Urinary bladder (tissue), 4 donors: ENCODE measurements around the gene PI4K2B. TPM values are rescaled to one million over a fixed set of nuclear protein-coding genes. Genes with fewer than 3 reads are reported as not detected.
A peak's percentile ranks its signal among the peaks of the same experiment; 100 is the strongest.
"Not testable (repeated sequence)": the region's sequence is repeated elsewhere in the genome, so short reads cannot be mapped to it uniquely, and the experiment has no call there.

Experiments used
- DNase-seq: peaks from one replicate; pipeline ENCODE4 v3.0.0-alpha.2; 2015; ENCODE audit errors: extremely low spot score
- H3K27ac ChIP-seq: one replicate; pipeline ENCODE4 v1.5.1; 2013; ENCODE audit warnings: low read depth, mild to moderate bottlenecking, moderate library complexity
- H3K36me3 ChIP-seq: one replicate; pipeline ENCODE4 v1.6.1; 2013; ENCODE audit warnings: mild to moderate bottlenecking, moderate library complexity; ENCODE audit not compliant: insufficient read depth
- H3K4me1 ChIP-seq: one replicate; pipeline ENCODE4 v1.6.1; 2013; ENCODE audit warnings: mild to moderate bottlenecking, moderate library complexity; ENCODE audit not compliant: insufficient read depth
- H3K4me3 ChIP-seq: one replicate; pipeline ENCODE4 v1.5.1; 2013; ENCODE audit warnings: low read depth, low read length
- WGBS: extraction: QIAGEN DNeasy Blood & Tissue Kit; methylation state at CpG from one replicate; pipeline ENCODE4 v1.1.7; 2013; 5-methylcytosine and 5-hydroxymethylcytosine counted together
- polyA plus RNA-seq: library from polyadenylated mRNA; stranded (reverse); fragments of 200-250 nt; gene quantifications from one replicate; pipeline ENCODE4 v1.2.3, GENCODE V29; 2013
- total RNA-seq: library from RNA; depleted of rRNA; stranded (reverse); fragments of >200 nt; gene quantifications from one replicate; pipeline ENCODE4 v1.2.3, GENCODE V29; 2014
- donor health status: healthy with polysubstance abuse.
- donor health status: healthy.

The PI4K2B gene
- 29.0 TPM for total RNA-seq
- 8.3 TPM for polyA plus RNA-seq

- Histone ChIP-seq H3K4me3 (peak within 1 kb of the TSS; percentile 95), H3K4me1 (peaks cover 1% of the 10 kb centered on the region), H3K27ac (peak within 1 kb of the TSS; percentile 99), H3K36me3 (no peaks in the 10 kb centered on the region)
- DNase-seq = peak; percentile 59
- WGBS = under 1% methylated on average over 72 of the region's 72 CpGs
Observed at GRCh38 chr4:25233737-25234389, at the start of gene PI4K2B. TSS of gene PI4K2B (plus strand) at chr4:25234033. CDS start at chr4:25234164, 131 bp downstream.

DNA sequence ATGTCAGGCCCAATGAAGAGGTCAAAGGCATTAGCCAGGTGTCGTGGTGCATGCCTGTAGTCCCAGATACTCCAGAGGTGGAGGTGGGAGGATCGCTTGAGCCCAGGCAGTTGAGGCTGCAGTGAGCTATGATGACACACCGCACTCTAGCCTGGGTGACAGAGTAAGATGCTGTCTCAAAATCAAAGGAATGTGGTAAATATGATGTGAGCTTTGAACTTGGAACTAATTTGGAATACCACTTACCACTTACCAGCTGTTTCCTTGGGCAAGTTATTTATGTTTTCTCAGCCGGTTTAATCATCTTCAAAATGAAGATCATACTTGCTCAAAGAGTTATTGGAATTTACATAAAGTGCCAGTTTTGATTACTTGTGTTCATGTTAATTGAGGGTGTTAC is 49.8 kb upstream of the PI4K2B start:
- no peak for DNase-seq

GRCh38 chr4:25190407-25190806 is 43.4 kb upstream of the PI4K2B start:
- no peaks in the 10 kb centered on the region for H3K4me1 ChIP-seq
- no peak overlapping the region for H3K4me3 ChIP-seq
- WGBS = 66% methylated on average over 2 of the region's 2 CpGs
- H3K36me3 ChIP-seq = no peaks in the 10 kb centered on the region
- DNase-seq = no peak
- no peak overlapping the region for H3K27ac ChIP-seq

More for the DNA sequence above, 49.8 kb upstream of the PI4K2B start:
- Histone ChIP-seq H3K4me1 (no peaks in the 10 kb centered on the region), H3K4me3 (no peak overlapping the region), H3K27ac (no peak overlapping the region), H3K36me3 (no peaks in the 10 kb centered on the region)
- WGBS = 83% methylated on average over 4 of the region's 4 CpGs

GRCh38 chr4:25198713-25199112 is 35.1 kb upstream of the PI4K2B start:
- Histone ChIP-seq H3K4me3 (no peak overlapping the region), H3K36me3 (no peaks in the 10 kb centered on the region), H3K4me1 (no peaks in the 10 kb centered on the region), H3K27ac (no peak overlapping the region)
- 100% methylated on average over 2 of the region's 2 CpGs for WGBS
- DNase-seq = no peak

DNA sequence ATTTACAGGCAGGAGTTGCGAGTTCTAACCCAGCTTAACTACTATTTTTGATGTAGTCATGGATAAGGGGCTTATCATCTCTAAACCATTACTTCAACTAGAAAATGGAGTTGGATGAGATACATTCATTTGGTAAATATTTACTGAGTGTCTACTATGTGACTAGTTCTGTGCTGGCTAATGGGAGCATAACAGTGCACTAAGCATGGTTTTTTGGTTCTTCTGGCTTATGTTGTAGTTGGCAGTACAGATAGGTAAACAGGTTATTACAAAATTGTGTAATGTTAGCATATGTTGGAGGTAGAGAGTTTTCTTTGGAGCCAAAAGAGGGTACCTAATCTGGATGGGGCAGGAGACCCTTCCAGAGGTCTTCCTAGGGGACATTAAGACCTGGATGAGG is 25.8 kb upstream of the PI4K2B start:
- no peak overlapping the region for H3K27ac ChIP-seq
- no peak for DNase-seq
- 90% methylated on average over 1 of the region's 1 CpG for WGBS
- no peak overlapping the region for H3K4me3 ChIP-seq
- no peaks in the 10 kb centered on the region for H3K4me1 ChIP-seq
- no peaks in the 10 kb centered on the region for H3K36me3 ChIP-seq

DNA sequence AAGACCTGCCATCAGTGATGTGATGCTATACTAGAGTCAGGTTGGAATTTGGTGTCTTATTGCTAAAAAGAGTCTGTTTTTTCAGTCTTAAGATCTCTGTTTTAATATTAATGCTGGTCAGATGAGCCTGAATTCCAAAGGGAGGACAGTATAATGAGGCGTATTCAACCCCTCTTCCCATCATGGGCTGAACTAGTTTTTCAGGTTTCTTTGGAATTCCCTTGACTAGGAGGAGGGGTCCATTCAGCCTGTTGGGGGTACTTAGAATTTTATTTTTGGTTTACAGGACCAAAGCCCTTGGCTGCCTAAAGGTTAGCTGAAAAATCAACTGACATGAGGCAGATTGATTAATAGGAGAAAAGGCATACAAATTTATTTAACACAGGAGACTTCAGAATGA is 24.1 kb upstream of the PI4K2B start:
- H3K36me3 ChIP-seq = no peaks in the 10 kb centered on the region
- DNase-seq = no peak
- no peaks in the 10 kb centered on the region for H3K4me1 ChIP-seq
- H3K4me3 ChIP-seq = no peak overlapping the region
- no peak overlapping the region for H3K27ac ChIP-seq
- WGBS = 83% methylated on average over 1 of the region's 1 CpG

DNA sequence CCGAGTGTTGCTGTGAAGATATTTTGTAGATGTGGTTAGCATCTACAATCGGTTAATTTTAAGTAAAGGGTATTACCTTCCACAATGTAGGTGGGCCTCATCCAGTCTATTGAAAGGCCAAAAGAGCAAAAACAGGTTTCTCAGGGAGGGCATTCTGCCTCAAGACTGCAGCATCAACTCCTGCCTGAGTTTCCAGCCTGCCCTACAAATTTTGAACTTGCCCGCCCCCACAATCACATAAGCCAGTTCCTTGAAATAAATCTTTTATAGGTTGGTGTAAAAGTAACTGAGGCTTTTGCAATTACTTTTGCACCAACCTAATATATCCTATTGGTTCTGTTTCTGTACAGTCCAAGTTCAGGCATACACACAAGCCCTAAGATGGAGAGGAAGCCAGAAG is 22.1 kb upstream of the PI4K2B start:
- Histone ChIP-seq H3K36me3 (no peaks in the 10 kb centered on the region), H3K27ac (no peak overlapping the region), H3K4me3 (no peak overlapping the region), H3K4me1 (no peaks in the 10 kb centered on the region)
- DNase-seq = no peak
- 96% methylated on average over 3 of the region's 3 CpGs for WGBS

GRCh38 chr4:25212822-25213221 is 21.0 kb upstream of the PI4K2B start:
- H3K27ac ChIP-seq = no peak overlapping the region
- H3K36me3 ChIP-seq = no peaks in the 10 kb centered on the region
- H3K4me1 ChIP-seq = no peaks in the 10 kb centered on the region
- no peak for DNase-seq
- WGBS = 93% methylated on average over 1 of the region's 1 CpG
- no peak overlapping the region for H3K4me3 ChIP-seq

DNA sequence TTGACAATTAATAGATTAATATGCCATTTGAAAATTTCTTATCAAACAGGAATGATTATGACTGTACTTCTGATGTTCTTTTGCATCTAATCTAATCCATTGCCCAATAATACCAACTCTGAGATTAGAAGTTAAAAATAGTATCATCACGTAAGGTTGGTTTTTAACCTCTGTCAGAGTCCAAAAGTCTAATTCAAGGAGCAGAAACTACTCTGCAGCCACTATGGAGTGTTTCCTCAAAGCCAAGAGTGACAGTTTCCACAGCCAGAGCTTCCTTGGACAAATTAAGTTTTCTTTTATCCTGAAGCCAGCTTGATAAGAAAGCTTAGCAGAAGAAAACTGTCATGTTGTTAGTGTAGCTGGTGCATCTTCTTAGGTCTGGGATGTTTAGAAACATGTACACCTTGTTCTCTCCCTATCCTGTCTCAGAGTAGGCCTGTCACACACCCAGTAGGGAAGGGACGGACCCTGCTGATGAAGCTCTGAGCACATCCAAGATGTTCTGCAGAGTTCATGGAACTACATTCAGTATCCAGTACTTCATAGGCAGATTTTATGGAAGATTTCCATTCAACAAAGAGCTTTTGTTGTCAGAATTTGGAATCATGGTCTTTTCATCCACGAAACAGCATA is 20.4 kb upstream of the PI4K2B start:
- no peaks in the 10 kb centered on the region for H3K36me3 ChIP-seq
- no peaks in the 10 kb centered on the region for H3K4me1 ChIP-seq
- no peak overlapping the region for H3K4me3 ChIP-seq
- H3K27ac ChIP-seq = no peak overlapping the region
- DNase-seq = no peak
- WGBS = 83% methylated on average over 3 of the region's 3 CpGs

- 92% methylated on average over 1 of the region's 1 CpG for WGBS
- H3K4me3 ChIP-seq, H3K4me1 ChIP-seq, H3K36me3 ChIP-seq, DNase-seq, H3K27ac ChIP-seq: not testable (repeated sequence)
Observed at GRCh38 chr4:25214750-25215149, 19.1 kb upstream of the PI4K2B start.

- H3K27ac ChIP-seq = no peak overlapping the region
- WGBS = 89% methylated on average over 1 of the region's 1 CpG
- DNase-seq = no peak
- H3K36me3 ChIP-seq = no peaks in the 10 kb centered on the region
- no peaks in the 10 kb centered on the region for H3K4me1 ChIP-seq
- H3K4me3 ChIP-seq = no peak overlapping the region
Observed at GRCh38 chr4:25215511-25215910, 18.3 kb upstream of the PI4K2B start.

DNA sequence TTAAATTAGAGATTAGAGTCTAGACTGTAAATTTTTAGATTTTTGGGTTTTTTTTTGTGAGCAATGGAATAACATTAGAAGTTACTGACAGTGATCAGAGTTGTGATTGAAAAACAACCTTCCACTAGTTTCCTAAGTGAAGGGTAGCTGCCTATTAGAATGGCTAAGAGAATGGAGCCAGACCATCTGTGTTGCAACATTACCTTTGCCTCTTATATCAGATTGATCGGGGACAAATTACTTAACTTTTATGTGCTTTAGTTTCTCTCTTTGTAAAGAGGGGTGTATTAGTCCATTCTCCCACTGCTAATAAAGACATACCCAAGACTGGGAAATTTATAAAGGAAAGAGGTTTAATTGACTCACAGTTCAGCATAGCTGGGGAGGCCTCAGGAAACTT is 12.5 kb upstream of the PI4K2B start:
- WGBS = 99% methylated on average over 1 of the region's 1 CpG
- no peak overlapping the region for H3K27ac ChIP-seq
- H3K36me3 ChIP-seq = no peaks in the 10 kb centered on the region
- H3K4me3 ChIP-seq = no peak overlapping the region
- DNase-seq = no peak
- H3K4me1 ChIP-seq = no peaks in the 10 kb centered on the region

- DNase-seq = no peak
- 86% methylated on average over 7 of the region's 7 CpGs for WGBS
- no peak overlapping the region for H3K27ac ChIP-seq
- H3K4me1 ChIP-seq = no peaks in the 10 kb centered on the region
- no peak overlapping the region for H3K4me3 ChIP-seq
- H3K36me3 ChIP-seq = no peaks in the 10 kb centered on the region
Observed at GRCh38 chr4:25223802-25224375, 9.9 kb upstream of the PI4K2B start.

DNA sequence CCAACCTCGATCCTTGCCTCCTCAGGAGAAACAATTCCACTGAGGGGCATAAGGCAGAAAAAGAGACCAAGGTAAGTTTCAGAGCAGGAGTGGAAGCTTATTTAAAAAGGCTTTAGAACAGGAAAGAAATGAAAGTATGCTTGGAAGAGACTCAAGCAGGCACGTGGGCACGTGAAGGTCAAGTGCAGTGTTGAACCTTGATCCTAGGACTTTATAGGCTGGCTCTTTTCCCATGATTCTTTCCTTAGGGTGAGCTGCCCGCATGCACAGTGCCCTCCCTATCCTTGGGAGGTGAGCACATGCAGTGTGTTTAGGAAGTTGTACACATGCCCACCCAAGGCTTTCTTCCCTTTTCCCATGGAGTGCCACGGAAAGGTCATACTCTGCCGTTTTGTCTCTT is 4.0 kb upstream of the PI4K2B start:
- H3K36me3 ChIP-seq = no peaks in the 10 kb centered on the region
- no peak for DNase-seq
- no peak overlapping the region for H3K27ac ChIP-seq
- WGBS = 81% methylated on average over 6 of the region's 6 CpGs
- H3K4me1 ChIP-seq = no peaks in the 10 kb centered on the region
- no peak overlapping the region for H3K4me3 ChIP-seq
